ENCODE measurements around the gene EVI5L. TPM values are rescaled to one million over a fixed set of nuclear protein-coding genes. Genes with fewer than 3 reads are reported as not detected.
A peak's percentile ranks its signal among the peaks of the same experiment; 100 is the strongest.

EVI5L gene
- total and polyA plus RNA-seq, 2 of the 13 experiments (the other 11 are each of a cell fraction or from before 2014, with no cell fraction given): 1.7 to 2.4 TPM

DNA sequence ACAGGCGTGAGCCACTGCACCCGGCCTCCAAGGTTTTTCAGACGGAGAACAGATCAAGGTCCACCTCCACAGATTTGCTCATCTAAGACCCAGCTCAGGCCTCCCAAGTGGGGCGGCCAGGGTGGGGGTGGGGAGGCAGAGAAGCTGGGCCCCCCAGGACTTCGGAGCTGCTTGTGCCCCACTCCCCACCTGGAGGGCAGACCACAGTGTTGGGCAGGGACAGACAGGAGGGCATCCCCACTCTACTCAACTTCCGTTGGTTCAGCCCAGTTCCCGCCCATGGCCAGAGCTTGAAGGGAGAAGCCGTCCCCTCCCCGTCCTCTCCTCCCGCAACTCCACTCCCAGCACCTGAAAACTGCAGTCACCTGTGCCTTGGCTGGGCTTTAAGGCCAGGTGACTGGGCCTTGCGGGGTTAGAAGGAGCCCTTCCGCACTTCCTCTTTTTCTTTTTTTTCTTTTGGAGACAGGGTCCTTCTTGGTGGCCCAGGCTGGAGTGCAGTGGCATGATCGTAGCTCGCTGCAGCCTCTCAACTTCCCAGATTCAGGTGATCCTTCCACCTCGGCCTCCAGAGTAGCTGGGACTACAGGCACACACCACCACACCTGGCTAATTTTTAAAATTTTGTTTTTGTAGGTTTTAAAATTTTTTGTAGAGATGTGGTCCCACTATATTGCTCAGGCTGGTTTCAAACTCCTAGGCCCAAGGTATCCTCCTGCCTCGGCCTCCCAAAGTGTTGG, 57.6 kb downstream of the EVI5L start (continued):
- TF ChIP-seq, protein P1, sequence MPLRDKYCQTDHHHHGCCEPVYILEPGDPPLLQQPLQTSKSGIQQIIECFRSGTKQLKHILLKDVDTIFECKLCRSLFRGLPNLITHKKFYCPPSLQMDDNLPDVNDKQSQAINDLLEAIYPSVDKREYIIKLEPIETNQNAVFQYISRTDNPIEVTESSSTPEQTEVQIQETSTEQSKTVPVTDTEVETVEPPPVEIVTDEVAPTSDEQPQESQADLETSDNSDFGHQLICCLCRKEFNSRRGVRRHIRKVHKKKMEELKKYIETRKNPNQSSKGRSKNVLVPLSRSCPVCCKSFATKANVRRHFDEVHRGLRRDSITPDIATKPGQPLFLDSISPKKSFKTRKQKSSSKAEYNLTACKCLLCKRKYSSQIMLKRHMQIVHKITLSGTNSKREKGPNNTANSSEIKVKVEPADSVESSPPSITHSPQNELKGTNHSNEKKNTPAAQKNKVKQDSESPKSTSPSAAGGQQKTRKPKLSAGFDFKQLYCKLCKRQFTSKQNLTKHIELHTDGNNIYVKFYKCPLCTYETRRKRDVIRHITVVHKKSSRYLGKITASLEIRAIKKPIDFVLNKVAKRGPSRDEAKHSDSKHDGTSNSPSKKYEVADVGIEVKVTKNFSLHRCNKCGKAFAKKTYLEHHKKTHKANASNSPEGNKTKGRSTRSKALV (CRISPR knock-in tag; IDR thresholded peaks at IDR 0.05): 0 out of 2 replicates have a peak, but pooled peaks have one; percentile 28
- TF ChIP-seq ZSCAN21 (CRISPR knock-in tag; IDR thresholded peaks at IDR 0.05; ENCODE audit: borderline replicate concordance): 0 out of 2 replicates have a peak, but pooled peaks have one; percentile 11
- no peak for TF ChIP-seq CEBPG (CRISPR knock-in tag; IDR thresholded peaks at IDR 0.05)
- TF ChIP-seq RFX1 (IDR thresholded peaks at IDR 0.05): no peak
- no peak for TF ChIP-seq NFIC (IDR thresholded peaks at IDR 0.05; ENCODE audit: low read length)
- no peak for TF ChIP-seq ZNF704 (CRISPR knock-in tag; IDR thresholded peaks at IDR 0.05; ENCODE audit: borderline replicate concordance)
- no peak for TF ChIP-seq GLI4 (CRISPR knock-in tag; IDR thresholded peaks at IDR 0.05; ENCODE audit: borderline replicate concordance)
- TF ChIP-seq MYC (CRISPR knock-in tag; IDR thresholded peaks at IDR 0.05; ENCODE audit: borderline replicate concordance): no peak
- TF ChIP-seq ZMYM2 (CRISPR knock-in tag; IDR thresholded peaks at IDR 0.05): no peak
- no peak for TF ChIP-seq ZNF775 (CRISPR knock-in tag; IDR thresholded peaks at IDR 0.05; ENCODE audit: borderline replicate concordance)
- no peak for TF ChIP-seq ZFY (CRISPR knock-in tag; IDR thresholded peaks at IDR 0.05)
- no peak for TF ChIP-seq ZNF883 (CRISPR knock-in tag; IDR thresholded peaks at IDR 0.05; ENCODE audit: not compliant biosample characterization)
- no peak for TF ChIP-seq MXI1 (IDR thresholded peaks at IDR 0.05; ENCODE audit: borderline replicate concordance, low read depth, low read length)
- TF ChIP-seq ATF7 (IDR thresholded peaks at IDR 0.05): no peak
- TF ChIP-seq ATF7 (CRISPR knock-in tag; IDR thresholded peaks at IDR 0.05): no peak
- no peak for TF ChIP-seq TARDBP (CRISPR knock-in tag; IDR thresholded peaks at IDR 0.05)
- TF ChIP-seq CEBPZ (IDR thresholded peaks at IDR 0.05; ENCODE audit: low read length): no peak
- TF ChIP-seq ZNF414 (CRISPR knock-in tag; IDR thresholded peaks at IDR 0.05): no peak
- TF ChIP-seq ISL2 (CRISPR knock-in tag; IDR thresholded peaks at IDR 0.05): 0 out of 2 replicates have a peak, but pooled peaks have one; percentile 18
